Transverse colon (tissue), 4 donors: ENCODE measurements around the gene PTX4. TPM values are rescaled to one million over a fixed set of nuclear protein-coding genes. Genes with fewer than 3 reads are reported as not detected.

ENCODE experiments used
- DNase-seq: peaks from one replicate; pipeline ENCODE4 v3.0.0-alpha.2; 2019
- H3K27ac ChIP-seq, 4 donors: fragments of 200-600 bp; sonication (generic); 2 replicates each; pipeline ENCODE4 v1.5.1; 2016 to 2018; ENCODE audit warnings: inconsistent platforms in 4 of 4
- H3K27me3 ChIP-seq: fragments of 200-600 bp; sonication (generic); 2 replicates; pipeline ENCODE4 v1.5.1; 2017; ENCODE audit warnings: inconsistent platforms
- H3K36me3 ChIP-seq, 4 donors: fragments of 200-600 bp; sonication (generic); 2 replicates each; pipeline ENCODE4 v1.5.1; 2017 to 2019; ENCODE audit warnings: inconsistent platforms in 4 of 4
- H3K4me1 ChIP-seq, 4 donors: fragments of 200-600 bp; sonication (generic); 2 replicates each; pipeline ENCODE4 v1.5.1; 2017 to 2020; ENCODE audit warnings: inconsistent platforms in 4 of 4
- H3K4me3 ChIP-seq, 4 donors: fragments of 200-600 bp; sonication (generic); 1 replicate in 1 of 4; 2 replicates in 3 of 4; pipeline versions ENCODE4 v1.5.1 to v1.6.1; 2017 to 2019; ENCODE audit warnings: inconsistent platforms in 4 of 4
- H3K9me3 ChIP-seq, 2 donors: fragments of 200-600 bp; sonication (generic); 2 replicates each; pipeline ENCODE4 v1.5.1; 2017 to 2019; ENCODE audit warnings: inconsistent platforms in 2 of 2
- CTCF ChIP-seq, 5 experiments: fragments of 200-600 bp in 3 of 5; fragments of 450-650 bp in 2 of 5; sonication (generic) in 3 of 5; IDR thresholded peaks; 1 replicate in 2 of 5; 2 replicates in 3 of 5; pipeline ENCODE4 v1.5.1; 2016 to 2017; ENCODE audit warnings: antibody characterized with exemption in 5 of 5, inconsistent platforms in 3 of 5, mild to moderate bottlenecking in 2 of 5, moderate library complexity in 1 of 5
- EP300 ChIP-seq: sonication (generic); formaldehyde crosslinking; IDR thresholded peaks from one replicate; pipeline ENCODE4 v1.6.1; 2017; ENCODE audit warnings: antibody characterized with exemption, low read depth
- POLR2A ChIP-seq: fragments of 450-650 bp; IDR thresholded peaks from one replicate; pipeline ENCODE4 v1.6.1; 2016; ENCODE audit warnings: antibody characterized with exemption, mild to moderate bottlenecking, moderate library complexity
- POLR2AphosphoS5 ChIP-seq, 3 donors: sonication (generic); formaldehyde crosslinking; IDR thresholded peaks; one replicate each; pipeline ENCODE4 v1.6.1; 2016; ENCODE audit warnings: antibody characterized with exemption in 3 of 3
- WGBS, 2 donors: methylation state at CpG; one replicate each; pipeline ENCODE4 v1.1.5; 2018; ENCODE audit warnings: low coverage in 1 of 2; 5-methylcytosine and 5-hydroxymethylcytosine counted together
- in situ Hi-C, 4 donors: fragments of 200-750 bp; cut with MboI; loops; one replicate each; pipeline versions ENCODE4 v1.15.0 to v1.15.1; 2017; ENCODE audit warnings: low sequenced_read_pairs in 3 of 4, low pct_ligation_motif_present in 1 of 4, low pct_unique_long_range_greater_than_20kb in 1 of 4
- intact Hi-C: fragments of 100-400 bp; cut with DNase I; formaldehyde crosslinking; loops from one replicate; pipeline ENCODE4 v1.15.1; 2023; ENCODE audit warnings: low total_unique reads
- total RNA-seq, 4 donors: library from RNA; depleted of rRNA; stranded (reverse); fragments of >200 nt; gene quantifications; one replicate each; pipeline ENCODE4 v1.1.0, GENCODE V29; 2016

PTX4 gene
- total RNA-seq, 4 donors from 2014 or later, result not detected

GRCh38 chr16:1453316-1453715, 35.4 kb downstream of the PTX4 start:
- H3K4me3 ChIP-seq, result no peak overlapping the region
- TF ChIP-seq EP300 (no peak), POLR2AphosphoS5 (IDR thresholded peaks at IDR 0.05) (no peak)
- DNase-seq, result no peak
- no peak overlapping the region for H3K27ac ChIP-seq
- H3K9me3 ChIP-seq, result no peaks in the 10 kb centered on the region
- no peaks in the 10 kb centered on the region for H3K27me3 ChIP-seq
- H3K4me1 ChIP-seq, result no peaks in the 10 kb centered on the region
- 95% methylated on average over 19 of the region's 19 CpGs; no CpG with 5 or more reads in 1 of the 2 donors for WGBS, 2 donors
- H3K36me3 ChIP-seq, result peaks cover 0 to 31% (median 0%) of the 10 kb centered on the region in 4 donors
- intact Hi-C loops (no loop called here), in situ Hi-C loops (no loop called here)

- Histone ChIP-seq H3K27me3 (no peaks in the 10 kb centered on the region), H3K9me3 (no peaks in the 10 kb centered on the region), H3K36me3 (peaks cover 0 to 35% (median 0%) of the 10 kb centered on the region in 4 donors), H3K4me3 (no peak overlapping the region), H3K4me1 (no peaks in the 10 kb centered on the region), H3K27ac (no peak overlapping the region)
- in situ Hi-C loops, result no loop called here
- intact Hi-C loops, result no loop called here
- no peak for DNase-seq
- TF ChIP-seq POLR2AphosphoS5 (IDR thresholded peaks at IDR 0.05), result no peak
- no peak for TF ChIP-seq CTCF (IDR thresholded peaks at IDR 0.05)
- TF ChIP-seq POLR2A, result no peak
- TF ChIP-seq EP300, result no peak
- WGBS, 2 donors, result no CpG with 5 or more reads among the region's 20 CpGs
These were observed 36.2 kb downstream of the PTX4 start for GRCh38 chr16:1452530-1452929.

GRCh38 chr16:1451702-1452392, 36.9 kb downstream of the PTX4 start:
- intact Hi-C loops (no loop called here), in situ Hi-C loops (no loop called here)
- TF ChIP-seq EP300 (no peak), CTCF (IDR thresholded peaks at IDR 0.05) (no peak), POLR2A (no peak)
- DNase-seq, result no peak
- no peaks in the 10 kb centered on the region for H3K4me1 ChIP-seq
- no peak overlapping the region for H3K4me3 ChIP-seq
- H3K36me3 ChIP-seq, result peaks cover 0 to 40% (median 0%) of the 10 kb centered on the region in 4 donors
- 95% methylated on average over 32 of the region's 34 CpGs; no CpG with 5 or more reads in 1 of the 2 donors for WGBS, 2 donors
- H3K27ac ChIP-seq, result no peak overlapping the region
- H3K9me3 ChIP-seq, result no peaks in the 10 kb centered on the region
- no peaks in the 10 kb centered on the region for H3K27me3 ChIP-seq

GRCh38 chr16:1450841-1451240, 37.9 kb downstream of the PTX4 start:
- WGBS, 2 donors, result 97% methylated on average over 21 of the region's 21 CpGs; no CpG with 5 or more reads in 1 of the 2 donors
- peaks cover 0 to 37% (median 3%) of the 10 kb centered on the region in 4 donors for H3K36me3 ChIP-seq

More at GRCh38 chr16:1450841-1451240, 37.9 kb downstream of the PTX4 start:
- H3K9me3 ChIP-seq, result no peaks in the 10 kb centered on the region
- in situ Hi-C loops, result no loop called here
- H3K27me3 ChIP-seq, result no peaks in the 10 kb centered on the region
- no peak overlapping the region for H3K27ac ChIP-seq
- no peak for TF ChIP-seq POLR2AphosphoS5 (IDR thresholded peaks at IDR 0.05)
- TF ChIP-seq POLR2A, result no peak
- TF ChIP-seq CTCF (IDR thresholded peaks at IDR 0.05), result no peak
- TF ChIP-seq EP300, result no peak
- H3K4me1 ChIP-seq, result no peaks in the 10 kb centered on the region
- no peak for DNase-seq
- H3K4me3 ChIP-seq, result no peak overlapping the region
- intact Hi-C loops, result no loop called here
